ENCODE measurements around the gene YPEL2.
"Not testable (repeated sequence)": the region's sequence is repeated elsewhere in the genome, so short reads cannot be mapped to it uniquely, and the experiment has no call there.

YPEL2 gene

DNA sequence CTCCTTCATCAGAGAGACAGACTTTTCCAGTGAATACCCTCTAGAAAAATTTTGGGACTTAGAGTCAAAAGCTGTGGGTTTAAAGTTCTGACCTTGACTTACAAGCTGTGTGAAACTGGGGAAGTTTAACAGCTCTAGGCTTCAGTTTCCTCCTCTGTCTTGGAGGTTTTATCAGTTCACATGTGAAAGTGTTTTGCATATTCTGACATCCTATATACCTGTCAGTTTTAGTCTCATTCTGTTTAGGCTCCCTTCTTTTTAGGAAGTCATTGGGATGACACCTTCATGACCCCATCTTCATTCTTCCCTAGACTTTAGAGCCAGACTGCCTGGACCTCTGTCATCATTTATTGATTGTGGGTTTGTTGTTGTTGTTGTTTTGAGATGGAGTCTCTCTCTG lies 44.4 kb downstream of the YPEL2 start:
- DNase-seq (ENCODE audit: low read depth, low spot score), result no peak

DNA sequence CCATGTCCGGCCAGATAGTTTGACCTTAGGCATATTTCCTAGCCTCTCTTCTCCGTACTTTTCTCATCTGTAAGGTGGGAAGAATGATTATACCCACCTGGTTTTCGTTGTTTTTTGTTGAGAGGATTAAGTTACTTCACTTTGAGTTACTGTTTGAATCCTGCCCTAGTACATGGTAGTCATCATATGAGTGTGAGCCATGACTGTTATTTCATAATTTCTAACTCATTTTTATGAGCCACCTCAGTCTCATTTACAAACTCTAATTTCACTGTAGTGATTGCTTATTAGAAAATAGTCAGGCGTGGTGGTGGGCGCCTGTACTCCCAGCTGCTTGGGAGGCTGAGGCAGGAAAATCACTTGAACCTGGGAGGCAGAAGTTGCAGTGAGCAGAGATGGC lies 45.1 kb downstream of the YPEL2 start:
- no peak for DNase-seq (ENCODE audit: low read depth, low spot score)

DNA sequence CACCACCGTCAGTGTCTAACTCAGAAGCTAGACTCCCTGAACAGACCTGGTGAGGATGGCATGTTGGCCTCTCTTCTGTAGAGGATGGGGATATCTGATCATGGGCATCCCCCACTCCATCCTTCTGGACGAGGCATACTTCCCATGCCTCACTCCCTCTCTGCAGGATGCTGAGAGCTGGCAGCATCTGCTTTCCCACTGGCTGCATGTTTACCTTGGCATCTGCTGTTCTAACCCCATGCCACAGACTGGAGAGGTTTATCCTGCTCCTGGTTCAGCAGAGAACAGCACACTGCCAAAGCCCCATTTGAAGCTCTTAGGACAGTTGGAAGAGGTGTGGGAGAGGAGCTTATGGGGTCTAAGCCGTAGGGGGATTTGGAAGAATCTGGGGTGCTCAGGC lies 46.0 kb downstream of the YPEL2 start:
- peak; percentile 62 for DNase-seq (ENCODE audit: low read depth, low spot score)

DNA sequence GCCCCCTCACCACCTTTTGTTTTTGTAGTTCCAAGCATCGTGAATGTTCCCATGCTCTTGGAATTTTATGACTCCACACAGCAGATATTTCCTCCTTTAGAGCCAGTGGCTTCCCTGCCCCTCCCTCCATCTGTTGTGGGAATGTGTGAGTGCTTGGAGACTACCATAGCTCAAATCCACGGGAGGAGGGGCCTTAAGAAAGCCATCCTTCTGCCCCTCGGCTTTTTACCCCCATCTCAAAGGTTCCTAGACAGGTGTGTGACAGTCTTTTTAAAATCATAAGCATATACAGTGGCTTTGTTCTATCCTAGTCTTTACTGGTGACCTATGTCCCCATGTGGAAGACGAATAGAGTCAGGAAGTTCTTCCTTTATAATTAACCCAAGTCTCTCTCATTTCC lies 47.2 kb downstream of the YPEL2 start:
- peak; percentile 80 for DNase-seq (ENCODE audit: low read depth, low spot score)

DNA sequence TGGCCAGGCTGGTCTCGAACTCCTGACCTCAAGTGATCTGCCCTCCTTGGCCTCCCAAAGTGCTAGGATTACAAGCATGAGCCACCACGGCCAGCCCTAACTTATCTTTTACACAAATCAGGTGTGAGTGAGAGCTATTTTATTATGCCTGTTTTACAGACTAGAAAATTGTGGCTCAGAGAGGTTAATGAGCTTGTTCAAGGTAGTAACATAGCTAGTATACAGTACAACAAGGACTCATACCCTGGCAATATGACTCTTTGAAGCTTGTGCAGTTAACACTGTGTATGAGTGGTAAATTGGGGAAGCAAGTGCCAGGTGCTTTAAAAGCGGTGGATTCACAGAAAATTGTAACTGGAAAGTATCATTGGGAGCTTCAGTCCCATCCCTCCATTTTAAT lies 49.0 kb downstream of the YPEL2 start:
- no peak for DNase-seq (ENCODE audit: low read depth, low spot score)

DNA sequence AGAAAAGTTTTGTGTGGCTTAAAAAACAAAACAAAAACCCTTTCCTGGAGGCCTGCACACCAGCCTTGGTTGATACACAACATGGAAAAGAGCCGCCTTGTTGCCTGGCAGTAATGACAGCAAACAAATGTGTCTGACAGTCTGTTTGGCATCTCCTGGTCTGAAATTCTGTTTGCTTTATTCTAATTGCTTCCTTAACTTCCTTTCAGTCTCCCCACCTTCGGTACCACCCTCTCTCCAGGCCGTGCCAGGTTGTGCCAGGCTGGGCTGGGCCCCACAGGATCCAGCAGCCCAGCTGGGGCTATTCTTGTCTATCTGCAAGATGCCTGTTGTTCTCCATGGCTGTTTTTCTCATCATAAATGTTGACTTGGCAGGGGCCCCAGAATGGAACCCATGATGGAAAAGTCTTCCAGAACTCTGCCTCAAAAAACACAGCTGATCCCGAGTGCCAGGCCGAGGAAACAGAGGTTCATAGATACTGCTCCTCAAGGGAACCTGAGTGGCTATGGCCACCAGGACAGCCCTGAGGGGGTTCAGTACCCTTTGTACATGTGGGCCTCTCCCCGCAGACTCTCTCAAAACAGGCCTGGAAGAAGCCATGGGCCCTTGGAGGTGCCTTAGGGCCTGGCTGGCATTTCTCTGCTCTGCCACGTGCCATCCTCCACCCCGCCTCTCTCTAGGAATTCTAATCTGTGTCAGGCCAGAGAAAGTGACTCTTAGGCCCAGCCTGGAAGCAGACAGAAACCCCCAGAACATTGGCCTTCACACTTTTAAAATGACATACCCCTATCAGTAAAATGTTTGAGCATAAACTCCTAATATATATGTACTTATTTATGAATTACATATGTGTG lies 50.5 kb downstream of the YPEL2 start:
- DNase-seq (ENCODE audit: low read depth, low spot score), result no peak

DNA sequence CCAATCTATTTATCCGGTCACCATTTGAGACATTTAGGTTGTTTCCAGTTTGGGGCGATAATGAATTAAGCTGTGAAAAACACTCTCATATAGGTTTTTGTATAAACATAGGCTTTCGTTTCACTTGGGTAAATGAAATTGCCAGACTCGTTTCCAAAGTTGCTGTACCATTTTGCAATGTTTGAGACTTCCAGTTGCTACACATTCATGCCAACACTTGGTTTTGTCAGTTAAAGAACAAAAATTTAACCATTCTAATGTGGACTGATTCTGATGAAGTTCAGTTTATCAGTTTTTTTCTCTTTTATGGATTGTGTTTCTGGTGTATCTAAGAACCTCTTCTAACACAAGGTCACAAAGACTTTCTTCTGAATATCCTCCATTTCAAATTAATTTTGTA lies 52.4 kb downstream of the YPEL2 start:
- no peak for DNase-seq (ENCODE audit: low read depth, low spot score)

DNA sequence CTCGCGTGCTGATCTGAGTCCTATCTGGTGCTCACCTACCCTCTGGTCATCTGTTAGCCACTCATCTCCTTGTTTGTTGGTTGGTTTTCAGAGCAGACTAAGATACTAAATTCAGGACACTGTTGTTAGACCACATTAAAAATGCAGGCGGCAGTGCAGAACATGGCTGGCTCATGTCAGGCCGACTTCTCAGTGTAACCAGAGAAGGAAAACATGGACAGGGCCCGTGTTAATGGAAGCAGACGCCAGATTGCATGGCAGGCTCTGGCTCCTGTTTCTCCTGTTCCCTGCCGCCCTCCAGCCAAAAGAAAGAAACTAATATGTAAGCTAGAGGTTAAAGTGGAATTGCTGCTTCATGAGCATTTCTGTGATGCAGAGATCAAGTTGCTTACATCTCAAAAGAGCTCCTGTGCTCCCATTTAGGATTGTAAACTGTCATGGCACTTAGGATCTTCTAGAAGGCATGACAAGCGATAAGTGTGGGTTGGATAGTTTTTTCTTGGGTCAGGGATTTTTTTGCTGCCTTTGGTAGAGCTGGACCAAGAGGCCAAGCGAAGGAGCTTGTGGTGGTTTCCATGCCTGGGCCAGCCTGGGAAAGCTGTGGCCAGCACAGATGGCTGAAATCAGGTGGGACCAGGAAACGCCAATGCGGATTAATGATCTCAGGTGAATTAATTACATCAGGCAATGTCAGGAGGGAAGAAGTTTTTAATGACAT lies 56.1 kb downstream of the YPEL2 start:
- no peak for DNase-seq (ENCODE audit: low read depth, low spot score)

DNA sequence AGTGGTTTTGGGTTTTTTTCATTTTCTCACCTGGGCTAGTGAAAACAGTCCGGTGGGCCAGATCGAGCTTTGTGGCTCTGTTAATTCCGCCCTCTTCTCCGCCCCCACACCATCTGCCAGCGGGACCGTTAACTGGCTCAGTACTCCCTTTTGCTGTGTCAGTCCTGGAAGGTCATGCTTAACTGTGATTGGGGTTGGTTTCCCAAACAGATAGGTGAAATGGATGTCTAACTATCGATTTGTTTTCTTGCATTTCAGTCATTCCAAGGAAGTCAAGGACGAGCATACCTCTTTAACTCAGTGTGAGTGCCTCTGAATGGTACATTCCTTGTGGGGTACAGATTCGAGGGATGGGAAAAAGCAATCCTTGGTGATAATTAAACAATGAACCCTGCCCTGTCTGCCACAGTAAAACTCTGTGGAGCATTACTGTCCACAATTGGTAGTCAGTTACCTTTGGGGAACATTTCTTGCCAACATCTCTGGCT lies 56.7 kb downstream of the YPEL2 start:
- DNase-seq (ENCODE audit: low read depth, low spot score), result no peak

DNA sequence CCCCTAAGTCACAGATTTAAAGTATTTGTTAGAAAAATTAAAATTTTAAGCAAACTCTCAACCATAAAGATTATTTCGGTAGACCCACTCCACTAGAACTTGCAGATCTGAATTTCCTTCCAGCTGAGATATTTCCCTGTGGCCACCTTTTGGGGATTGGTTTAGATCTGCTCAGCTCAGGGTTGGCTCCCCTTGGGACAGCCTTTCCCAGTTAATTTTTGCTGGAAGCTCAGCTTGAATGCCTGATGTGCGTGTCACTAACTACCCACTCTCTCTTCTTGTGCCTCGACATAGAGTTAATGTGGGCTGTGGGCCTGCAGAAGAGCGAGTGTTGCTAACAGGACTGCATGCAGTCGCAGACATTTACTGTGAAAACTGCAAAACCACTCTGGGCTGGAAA lies 57.6 kb downstream of the YPEL2 start:
- DNase-seq (ENCODE audit: low read depth, low spot score), result no peak

DNA sequence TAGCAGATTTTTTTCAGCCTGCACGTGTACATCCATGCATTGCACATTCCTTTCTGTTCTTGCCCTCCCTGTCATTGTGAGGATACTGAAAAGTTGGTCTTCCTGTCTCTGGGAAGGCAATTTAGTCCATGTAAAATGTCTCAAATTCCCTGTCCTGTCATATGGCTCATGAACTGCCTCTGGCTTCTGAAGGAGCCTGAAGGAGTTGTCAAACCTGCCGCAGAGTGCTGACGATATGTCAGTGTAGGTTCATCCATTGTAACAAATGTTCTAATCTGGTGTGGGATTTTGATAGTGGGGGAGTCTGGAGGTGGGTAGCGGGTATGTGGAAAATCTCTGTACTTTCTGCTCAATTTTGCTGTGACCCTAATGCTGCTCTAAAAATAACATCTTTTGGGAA lies 59.6 kb downstream of the YPEL2 start:
- DNase-seq (ENCODE audit: low read depth, low spot score), result no peak

DNA sequence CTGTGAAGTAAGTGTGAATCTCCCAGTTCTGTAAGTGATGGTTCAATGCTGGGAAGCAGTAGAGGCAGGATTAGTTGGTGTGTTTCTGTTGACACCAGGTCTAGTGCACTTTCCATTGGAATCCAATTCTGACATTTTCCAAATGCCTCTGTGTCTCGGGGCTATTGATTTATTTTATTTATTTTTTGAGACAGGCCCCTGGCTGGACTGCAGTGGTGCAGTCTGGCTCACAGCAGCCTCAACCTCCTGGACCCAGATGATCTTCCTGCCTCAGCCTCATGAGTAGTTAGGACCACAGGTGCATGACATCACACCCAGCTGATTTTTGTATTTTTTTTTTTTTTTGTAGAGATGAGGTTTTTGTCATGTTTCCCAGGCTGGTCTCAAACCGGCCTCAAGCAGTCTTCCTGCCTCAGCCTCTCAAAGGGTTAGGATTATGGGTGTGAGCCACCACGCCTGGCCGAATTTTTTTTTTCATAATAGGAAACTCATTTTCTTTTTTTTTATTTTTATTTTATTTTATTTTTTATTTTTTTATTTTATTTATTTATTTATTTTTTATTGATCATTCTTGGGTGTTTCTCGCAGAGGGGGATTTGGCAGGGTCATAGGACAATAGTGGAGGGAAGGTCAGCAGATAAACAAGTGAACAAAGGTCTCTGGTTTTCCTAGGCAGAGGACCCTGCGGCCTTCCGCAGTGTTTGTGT lies 61.7 kb downstream of the YPEL2 start:
- DNase-seq (ENCODE audit: low read depth, low spot score), result no peak

DNA sequence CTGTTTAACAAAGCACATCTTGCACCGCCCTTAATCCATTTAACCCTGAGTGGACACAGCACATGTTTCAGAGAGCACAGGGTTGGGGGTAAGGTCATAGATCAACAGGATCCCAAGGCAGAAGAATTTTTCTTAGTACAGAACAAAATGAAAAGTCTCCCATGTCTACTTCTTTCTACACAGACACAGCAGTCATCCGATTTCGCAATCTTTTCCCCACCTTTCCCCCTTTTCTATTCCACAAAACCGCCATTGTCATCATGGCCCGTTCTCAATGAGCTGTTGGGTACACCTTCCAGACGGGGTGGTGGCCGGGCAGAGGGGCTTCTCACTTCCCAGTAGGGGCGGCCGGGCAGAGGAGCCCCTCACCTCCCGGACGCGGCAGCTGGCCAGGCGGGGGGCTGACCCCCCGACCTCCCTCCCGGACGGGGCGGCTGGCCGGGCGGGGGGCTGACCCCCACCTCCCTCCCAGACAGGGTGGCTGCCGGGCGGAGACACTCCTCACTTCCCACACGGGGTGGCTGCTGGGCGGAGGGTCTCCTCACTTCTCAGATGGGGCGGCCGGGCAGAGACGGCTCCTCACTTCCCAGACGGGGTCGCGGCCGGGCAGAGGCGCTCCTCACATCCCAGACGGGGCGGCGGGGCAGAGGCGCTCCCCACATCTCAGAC lies 62.4 kb downstream of the YPEL2 start:
- not testable (repeated sequence) for DNase-seq (ENCODE audit: low read depth, low spot score)

DNA sequence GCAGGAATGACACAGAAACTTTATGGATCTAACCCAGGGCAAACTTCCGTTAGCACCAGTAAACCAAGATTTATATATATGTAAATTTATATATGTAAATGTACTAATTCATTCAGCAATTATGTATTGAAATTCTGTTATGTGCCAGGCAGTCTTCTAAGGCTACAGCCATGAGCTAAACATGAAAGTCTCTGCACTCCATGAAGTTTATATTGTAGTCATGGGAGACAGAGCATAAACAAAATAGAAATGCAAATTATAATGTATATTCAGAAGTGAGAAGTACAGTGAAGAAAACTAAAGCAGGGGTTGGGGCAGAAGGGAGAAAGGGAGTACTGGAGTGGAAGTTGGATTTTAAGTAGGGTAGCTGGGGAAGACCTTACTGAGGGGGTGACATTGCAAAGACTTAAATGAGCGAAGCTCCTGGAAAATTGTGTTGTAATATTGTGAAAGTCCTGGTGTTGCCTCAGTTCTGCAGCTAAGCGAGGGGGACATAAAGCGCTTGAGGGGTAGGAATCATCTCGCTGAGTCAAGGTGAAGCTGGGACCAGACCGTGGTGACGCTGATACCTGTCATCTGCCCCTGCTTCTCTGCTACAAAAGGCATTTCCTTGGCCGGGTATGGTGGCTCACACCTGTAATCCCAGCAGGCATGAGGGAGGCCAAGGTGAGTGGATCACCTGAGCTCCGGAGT lies 64.8 kb downstream of the YPEL2 start:
- DNase-seq (ENCODE audit: low read depth, low spot score), result no peak

DNA sequence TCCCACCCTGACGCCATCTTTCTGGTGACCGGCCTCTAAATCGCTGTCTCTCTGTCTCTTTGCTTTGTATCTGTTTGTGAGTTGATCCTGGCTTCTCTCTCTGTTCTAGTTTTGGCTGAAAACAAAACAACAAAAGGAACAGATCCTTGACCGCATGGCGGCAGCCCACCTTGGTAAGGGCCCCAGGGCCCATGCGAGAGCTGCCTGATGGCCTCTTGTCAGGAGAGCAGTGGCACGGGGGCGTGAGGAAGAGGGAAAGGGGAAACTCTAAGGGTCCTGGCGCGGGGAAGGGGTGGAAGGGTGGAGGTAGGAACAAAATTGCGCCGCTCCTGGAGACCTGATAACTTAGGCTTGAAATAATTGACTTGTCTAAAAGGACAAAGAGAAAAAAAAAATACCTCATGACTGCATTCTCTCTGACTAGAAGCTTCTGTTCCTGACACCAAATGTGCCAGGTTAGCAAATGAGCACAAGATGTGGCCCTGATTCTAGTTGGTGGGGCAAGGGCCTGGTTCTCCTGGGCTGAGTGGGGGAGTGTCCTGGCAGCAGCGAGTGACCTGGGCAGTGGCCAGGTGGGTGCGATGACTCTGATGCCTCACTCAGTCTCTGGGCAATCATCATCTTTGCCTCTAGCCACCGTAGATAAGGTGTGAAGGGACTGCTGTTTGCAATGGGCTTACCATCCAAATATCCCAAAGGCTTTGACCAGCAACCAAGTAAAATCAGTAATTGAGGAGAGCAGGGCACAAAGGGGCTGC lies 66.0 kb downstream of the YPEL2 start:
- DNase-seq (ENCODE audit: low read depth, low spot score), result no peak

DNA sequence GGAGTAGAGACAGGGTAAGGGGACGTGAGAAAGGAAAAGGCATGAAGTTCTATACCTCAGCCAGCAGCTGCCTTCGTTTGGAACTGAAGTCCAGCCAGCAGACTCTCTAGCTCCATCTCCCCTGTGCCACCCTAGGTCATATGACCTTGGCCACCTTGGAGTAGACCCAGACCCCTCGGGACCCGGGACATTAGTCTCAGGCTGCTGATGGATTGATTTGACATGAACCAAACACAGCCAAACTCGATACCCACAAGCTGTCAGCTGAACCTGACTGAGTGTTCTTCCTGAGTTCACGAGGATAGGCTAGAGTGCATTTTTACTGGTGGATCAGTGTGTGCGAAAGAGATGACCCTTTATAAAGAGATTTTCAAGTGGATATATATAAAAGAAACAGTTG lies 68.5 kb downstream of the YPEL2 start:
- no peak for DNase-seq (ENCODE audit: low read depth, low spot score)

DNA sequence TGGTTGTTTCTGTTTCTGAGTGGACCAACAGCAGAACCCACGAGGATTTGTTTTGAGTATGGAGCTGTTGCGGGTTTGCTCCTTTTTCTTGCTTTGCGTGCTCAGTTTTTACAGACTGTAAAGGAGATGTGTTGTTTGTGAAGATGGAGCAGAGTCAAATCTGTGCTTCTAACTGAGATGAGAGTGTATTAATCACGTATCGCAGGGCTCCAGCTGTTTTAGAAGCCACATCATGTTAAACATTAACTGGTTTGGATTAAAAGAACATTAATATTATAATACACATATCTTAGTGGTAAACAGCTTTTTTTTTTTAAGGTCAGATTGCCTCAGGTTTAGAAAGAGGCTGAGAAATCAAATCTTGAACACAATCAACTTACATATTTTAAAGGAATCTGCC lies 69.4 kb downstream of the YPEL2 start:
- DNase-seq (ENCODE audit: low read depth, low spot score), result no peak

DNA sequence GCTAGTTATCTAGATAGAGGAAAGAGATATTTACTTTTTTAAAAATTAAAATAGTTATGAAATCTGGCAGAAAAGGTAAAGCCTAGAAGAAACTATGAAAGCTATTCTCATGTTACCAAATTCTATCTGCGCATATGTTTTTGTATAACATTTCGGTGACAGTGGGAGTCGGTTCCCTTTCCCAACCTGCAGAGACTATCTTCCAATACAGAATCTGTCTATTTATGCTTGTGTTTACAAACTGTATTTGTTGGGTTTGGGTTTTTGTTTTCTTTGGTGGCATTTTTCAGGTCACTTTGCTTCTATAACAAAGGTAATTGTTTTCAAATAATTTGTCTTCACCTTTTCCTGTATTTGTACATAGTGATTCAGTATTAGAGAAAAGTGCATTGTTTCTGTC lies 69.8 kb downstream of the YPEL2 start:
- no peak for DNase-seq (ENCODE audit: low read depth, low spot score)

DNA sequence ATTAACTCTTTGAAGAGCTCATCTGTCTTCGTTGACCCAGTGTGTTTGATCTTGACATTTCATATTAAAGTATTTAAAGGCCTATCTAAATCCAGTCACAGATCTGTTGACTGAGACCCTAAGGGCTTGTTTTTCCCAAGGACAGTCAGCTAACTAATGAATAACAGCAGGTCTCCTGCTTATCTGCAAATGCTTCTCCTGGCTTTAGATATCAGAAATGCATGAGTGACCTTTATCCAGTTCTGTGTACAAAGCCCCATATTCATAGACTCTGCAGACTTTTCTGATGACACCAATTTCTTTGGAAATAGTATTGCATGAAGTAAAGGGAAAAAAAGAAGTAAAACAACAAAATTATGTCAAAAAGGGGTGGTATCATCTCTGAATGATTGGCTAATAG lies 70.3 kb downstream of the YPEL2 start:
- no peak for DNase-seq (ENCODE audit: low read depth, low spot score)

DNA sequence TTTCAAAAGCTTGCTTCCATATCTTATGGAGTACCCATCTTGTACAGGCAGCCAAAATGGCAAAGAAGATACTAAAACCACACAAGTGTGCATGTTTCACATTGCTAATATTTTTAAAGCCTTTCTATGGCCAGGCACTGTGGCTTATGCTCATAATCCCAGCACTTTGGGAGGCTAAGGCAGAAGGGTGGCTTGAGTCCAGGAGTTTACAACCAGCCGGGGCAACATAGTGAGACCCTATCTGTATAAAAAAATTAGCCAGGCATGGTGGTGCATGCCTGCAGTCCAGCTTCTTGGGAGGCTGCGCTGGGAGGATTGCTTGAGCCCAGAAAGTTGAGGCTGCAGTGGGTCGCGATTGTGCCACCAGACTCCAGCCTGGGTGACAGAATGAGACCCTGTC lies 71.3 kb downstream of the YPEL2 start:
- DNase-seq (ENCODE audit: low read depth, low spot score), result no peak

DNA sequence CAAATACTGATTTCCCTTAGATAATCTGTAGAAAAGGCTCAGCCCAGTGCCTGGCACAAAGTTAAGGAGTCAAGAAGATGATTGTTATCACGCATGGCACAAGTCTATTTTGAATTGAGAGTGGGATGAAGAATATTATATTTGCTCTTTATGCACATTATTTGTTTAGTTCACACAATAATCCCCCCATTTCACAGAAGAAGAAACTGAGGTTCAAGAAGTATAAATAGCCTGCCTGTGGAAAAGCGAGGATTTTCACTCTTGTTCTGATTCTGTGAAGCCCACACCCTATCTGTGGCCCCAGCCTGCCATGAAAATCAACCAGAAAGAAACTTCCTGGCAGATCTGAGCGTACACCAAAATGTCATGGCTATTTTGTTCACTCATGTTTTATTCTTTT lies 73.0 kb downstream of the YPEL2 start:
- DNase-seq (ENCODE audit: low read depth, low spot score), result no peak

Measured in astrocyte of the hippocampus (primary cell).